Stimulated activated CD8-positive, alpha-beta memory T cell treated with anti-CD3 and anti-CD28 coated beads, Interleukin-15, amount 100 ng/mL, for 48 hours (primary cell): ENCODE data around the gene PDCD1.
"Not testable (repeated sequence)": the region's sequence is repeated elsewhere in the genome, so short reads cannot be mapped to it uniquely, and the experiment has no call there.

Experiments
- DNase-seq, 2 donors: peaks; one replicate each; pipeline ENCODE4 v3.0.0-alpha.2; 2020; ENCODE audit warnings: low read depth in 2 of 2

The PDCD1 gene

GRCh38 chr2:241858206-241859016 lies at the start of gene PDCD1:
PDCD1 (minus strand) TSS chr2:241858894; CDS start chr2:241858838, 56 bp downstream.
- peak; percentile 67 to 71 for DNase-seq

GRCh38 chr2:241907831-241908230 lies 49.1 kb upstream of the PDCD1 start:
- DNase-seq = not testable (repeated sequence)

- no peak for DNase-seq
These were observed 48.3 kb upstream of the PDCD1 start for GRCh38 chr2:241906826-241907570.

- DNase-seq = not testable (repeated sequence)
These were observed 47.7 kb upstream of the PDCD1 start for GRCh38 chr2:241906378-241906770.

DNA sequence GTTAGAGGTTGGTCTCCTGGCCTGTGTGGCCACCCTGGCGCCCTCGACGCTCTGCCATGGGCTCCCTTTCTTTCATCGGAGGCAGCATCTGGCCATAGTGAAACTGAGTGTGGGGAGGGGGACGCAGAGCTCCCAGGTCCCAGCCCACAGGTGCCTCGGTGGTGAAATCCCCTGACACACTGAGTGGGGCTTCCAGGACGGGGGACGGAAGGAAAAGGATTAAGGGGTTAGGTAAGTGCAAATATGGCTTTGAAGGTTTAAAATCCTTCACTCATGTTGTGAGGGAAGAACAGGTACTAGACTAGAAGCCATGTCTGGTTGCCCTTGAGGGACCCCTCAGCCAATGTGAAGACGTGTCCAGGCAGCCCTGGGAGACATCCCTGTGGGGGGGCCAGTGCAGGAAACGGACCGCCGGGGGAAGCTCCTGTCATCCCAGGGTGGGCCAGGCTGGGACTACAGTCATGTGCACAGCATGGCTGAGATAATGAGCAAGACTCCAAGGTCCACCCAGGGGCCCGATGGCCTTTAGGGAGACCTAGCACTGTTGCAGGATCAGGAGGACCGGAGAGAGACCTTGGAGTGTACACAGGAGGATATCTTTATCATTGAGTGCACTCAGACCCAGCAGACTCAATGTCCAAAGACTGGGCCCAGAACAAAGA lies 47.2 kb upstream of the PDCD1 start:
- no peak for DNase-seq

DNA sequence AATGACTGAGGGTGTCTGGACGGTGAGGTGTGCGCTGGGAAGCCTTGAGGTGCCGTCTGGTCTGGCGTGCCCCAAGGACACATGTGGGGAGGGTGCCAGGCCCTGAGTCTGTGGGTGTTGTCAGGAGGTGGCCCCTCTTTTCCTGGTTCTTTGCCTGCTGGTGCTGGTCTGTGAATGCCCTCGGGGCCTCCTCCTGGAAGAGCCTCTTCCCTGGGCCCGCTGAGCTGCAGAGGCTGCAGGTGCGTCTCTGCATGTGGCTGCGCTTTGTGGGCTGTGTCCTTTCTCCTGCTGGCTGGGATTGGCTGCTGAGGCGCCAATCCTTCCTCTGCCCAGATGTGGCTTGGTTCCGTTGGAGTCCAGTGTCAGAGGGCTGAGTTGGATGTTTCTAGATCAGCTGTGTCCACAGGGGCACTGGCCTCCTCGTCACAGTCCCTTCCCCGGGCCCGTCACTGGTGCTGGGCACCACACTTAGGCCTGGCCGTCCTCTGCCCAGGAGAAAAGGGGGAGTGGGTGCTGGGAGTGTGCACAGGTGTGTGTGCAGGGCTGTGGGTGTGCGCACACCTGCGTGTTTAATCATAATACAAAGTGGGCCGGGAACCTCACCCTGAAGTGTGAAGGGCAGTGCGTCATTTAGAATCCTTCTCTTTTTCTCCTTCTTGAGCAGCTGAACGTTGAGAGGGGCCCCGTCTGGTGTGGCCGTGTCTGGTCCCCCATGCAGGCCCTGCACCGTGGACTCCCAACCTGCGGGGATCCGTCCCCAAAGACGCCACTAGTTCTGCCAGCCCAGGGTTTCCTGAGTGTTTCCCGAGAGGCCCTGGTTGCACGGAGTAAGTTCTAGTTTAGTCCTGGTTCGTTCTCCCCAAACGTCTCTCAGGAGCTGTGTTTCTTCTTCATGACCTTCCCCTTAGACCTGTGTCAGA lies 46.4 kb upstream of the PDCD1 start:
- DNase-seq = no peak

DNA sequence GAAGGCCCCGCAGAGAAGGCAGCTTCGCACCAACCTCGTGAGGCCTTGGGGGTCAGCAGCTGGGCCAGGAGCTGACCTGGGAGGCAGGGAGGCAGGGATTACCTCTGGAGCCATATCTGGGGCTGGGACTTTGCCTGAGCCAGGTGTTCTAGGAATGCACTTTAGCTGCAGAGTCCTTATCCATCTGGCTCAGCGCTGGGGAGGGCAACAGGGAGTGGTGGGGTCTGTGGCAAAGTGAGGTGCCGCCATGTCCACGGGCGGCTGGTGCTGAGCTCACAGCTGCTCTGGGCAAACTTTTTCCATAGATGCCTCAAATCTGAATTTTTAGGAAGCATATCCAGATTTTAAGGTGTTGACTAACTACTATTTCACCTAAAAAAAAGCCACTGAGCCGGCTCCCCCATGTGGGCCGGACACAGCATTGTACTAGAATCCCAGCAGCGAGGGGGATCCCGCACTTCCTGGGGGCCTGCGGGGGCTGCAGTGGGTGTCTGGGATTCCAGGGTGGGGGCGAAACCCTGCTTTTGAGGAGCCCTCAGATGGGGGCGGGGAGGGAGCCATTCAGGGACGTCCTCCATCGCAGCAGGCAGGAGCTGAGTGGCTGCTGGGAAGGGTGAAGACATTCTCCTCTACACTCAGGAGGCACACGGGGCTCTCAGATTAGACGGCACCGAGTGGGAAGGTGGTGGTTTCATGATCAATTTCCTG lies 45.5 kb upstream of the PDCD1 start:
- DNase-seq = no peak

DNA sequence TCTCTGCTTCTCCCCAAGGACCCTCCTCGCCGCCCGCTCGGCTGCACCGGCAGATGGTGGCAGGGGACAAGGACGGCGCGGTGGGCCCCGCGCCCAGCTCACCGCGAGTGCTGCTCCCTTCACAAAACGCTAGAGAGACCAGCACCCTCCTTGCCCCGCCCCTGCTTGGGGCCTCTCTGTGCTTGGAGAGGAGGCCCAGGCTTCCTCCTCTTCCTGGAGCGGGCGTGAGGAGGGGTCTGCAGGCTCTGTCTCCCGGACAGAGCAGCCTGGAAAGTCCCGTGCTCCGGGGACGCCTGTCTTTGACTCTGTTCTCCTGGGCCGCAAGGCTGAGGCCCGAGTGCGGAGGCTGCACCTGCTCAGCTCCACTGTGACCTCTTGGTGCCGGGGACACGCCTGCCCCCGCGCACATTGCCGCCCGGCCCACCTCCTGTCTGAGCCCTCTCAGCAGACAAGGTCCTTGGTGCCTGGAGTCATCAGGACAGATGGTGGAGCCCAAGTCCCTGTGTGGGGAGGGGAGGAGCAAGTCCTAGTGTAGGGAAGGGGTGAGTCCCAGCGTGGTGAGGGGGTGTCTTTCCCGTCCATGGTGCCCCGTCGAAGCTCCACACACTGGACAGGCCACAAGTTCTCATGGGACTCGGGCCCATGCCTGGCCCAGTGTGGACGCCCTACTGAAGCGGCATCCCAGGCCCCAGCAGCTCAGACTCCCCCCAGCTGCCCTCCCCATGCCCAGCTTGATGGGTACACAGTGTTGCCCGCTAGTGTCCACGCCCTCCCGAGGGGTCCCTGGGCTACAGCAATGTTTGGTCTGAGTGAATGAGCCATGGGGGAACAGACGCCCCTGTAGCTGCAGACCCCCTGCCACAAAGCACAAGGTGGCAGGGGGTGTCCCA lies 44.7 kb upstream of the PDCD1 start:
- DNase-seq = no peak

GRCh38 chr2:241902357-241902991 lies 43.8 kb upstream of the PDCD1 start:
- no peak for DNase-seq

- no peak for DNase-seq
These were observed 43.0 kb upstream of the PDCD1 start for GRCh38 chr2:241901500-241902351.

DNA sequence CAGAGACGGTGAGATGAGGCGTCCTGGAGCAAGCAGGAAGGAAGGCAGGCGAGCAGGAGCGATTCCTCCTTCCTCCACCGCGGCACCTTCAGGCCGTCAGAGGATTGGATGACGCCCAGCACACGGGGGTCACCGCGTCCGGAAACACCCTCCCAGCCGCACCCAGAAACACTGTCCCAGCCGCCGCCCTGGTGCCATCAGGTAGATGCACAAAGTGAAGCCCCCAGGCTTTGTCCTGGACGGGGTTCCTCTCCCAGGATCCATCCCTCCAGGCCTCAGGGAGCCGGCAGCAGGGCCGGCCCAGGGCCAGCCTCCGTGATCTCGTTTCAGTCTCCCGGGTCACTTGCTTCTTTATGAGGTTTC lies 42.3 kb upstream of the PDCD1 start:
- no peak for DNase-seq

DNA sequence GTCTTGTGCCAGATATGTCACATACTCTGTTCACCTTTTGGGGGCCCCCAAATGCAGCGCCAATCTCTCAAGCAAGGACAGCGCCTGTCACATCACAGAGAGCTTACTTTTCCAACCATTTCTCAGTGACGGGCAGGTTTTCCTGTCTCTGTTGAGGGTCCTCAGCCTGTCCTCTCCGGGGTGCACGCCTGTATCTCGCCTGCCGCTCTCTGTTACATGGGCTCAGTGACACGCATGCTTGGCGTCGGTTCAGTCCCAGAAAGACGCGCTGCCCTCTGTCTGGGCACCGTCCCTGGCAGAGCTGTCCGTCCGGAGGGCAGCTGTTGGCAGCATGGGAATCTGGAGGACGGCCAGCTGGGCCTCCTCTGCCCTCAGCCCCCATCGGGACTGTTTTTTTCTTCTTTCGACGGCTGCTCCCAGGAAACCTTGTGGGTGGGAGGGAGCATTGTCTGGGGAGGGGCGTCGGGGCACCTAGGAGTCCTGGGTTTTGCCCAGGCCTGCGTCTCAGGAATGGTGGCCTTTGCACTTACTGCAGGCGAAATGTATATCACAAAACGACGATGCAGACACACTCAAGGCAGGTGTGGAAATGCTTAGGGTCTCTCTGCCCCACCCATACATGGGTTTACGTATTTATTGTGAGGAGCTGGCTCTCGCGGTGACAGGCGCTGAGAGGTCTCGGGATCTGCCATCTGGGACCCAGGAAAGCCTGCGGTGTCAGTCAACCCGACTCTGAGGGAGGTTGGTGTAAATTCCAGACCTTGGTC lies 41.7 kb upstream of the PDCD1 start:
- no peak for DNase-seq

DNA sequence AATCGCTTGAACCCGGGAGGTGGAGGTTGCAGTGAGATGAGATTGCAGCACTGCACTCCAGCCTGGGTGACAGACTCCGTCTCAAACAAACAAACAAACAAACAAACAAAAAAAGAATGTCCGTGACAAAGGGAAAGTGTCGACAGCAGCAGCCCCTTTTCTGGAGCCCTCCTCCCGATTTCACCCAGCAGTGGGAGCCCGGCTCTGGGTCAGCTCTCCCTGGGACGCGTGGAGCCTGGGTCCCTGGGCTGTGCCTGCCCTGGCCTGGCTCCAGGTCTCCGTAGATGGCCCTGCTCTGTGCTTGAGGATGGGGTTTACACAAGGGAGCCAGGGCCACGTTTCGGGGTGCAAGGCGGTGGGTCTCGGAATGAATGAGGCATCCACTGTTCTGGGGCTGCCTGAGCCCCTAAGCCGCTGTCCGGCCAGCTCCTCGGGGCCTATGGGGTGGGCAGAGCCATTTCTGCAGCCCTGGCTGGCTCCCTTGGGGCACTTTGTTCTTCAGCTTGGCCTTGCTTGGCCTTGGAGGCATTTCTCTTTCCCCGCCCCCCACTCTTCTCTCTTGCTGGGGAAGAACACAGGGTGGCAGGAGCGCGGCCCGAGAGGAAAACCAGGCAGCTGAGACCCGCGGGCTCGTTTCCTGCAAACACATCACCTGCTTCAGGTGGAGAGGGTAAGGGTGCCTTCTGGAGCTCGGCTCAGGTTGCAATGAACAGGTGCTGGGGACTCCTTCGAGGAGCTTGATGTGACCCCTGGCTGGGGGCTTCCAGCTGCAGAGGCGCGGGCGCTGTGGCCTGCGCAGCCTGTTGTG lies 40.0 kb upstream of the PDCD1 start:
- DNase-seq = no peak

DNA sequence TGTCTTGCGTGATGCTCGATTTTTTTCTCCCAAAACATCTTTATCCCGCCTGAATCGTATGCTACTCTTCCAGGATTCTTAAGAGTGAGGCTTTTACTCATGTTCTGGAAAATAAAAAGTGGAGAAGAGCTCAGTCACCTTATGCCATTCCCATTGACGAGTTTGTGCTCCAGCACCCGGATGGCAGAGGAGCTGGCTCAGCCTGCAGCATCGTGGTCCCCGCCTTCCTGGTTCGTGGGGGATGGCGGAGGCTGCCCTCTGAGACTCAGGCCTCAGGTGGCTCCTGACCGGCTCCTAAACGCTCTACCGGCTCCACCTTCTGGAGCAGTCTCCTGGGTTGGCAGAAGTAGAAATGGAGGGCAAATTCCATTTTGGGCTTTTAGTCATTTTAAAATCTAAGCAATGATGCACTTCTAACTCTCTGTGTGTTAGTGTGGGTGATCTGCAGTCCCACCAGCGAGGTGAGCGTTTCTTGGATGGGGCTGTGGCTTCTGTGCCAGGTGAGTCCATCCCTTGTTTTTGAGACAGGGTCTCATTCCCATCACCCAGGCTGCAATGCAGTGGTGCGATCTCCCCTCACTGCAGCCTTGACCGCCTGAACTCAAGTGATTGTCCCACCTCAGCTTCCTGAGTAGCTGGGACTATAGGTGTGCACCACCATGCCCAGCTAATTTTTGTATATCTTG lies 38.7 kb upstream of the PDCD1 start:
- no peak for DNase-seq

GRCh38 chr2:241896746-241897201 lies 38.1 kb upstream of the PDCD1 start:
- DNase-seq = no peak
